Stimulated activated CD8-positive, alpha-beta memory T cell treated with anti-CD3 and anti-CD28 coated beads, Interleukin-12 subunit alpha, Interleukin-12 subunit beta, amount 100 ng/mL, for 24 hours (primary cell): Measurements from ENCODE around the gene VASH1.

Experiments used
- DNase-seq: peaks from one replicate; pipeline ENCODE4 v3.0.0-alpha.2; 2020; ENCODE audit errors: extremely low read depth

The VASH1 gene

DNA sequence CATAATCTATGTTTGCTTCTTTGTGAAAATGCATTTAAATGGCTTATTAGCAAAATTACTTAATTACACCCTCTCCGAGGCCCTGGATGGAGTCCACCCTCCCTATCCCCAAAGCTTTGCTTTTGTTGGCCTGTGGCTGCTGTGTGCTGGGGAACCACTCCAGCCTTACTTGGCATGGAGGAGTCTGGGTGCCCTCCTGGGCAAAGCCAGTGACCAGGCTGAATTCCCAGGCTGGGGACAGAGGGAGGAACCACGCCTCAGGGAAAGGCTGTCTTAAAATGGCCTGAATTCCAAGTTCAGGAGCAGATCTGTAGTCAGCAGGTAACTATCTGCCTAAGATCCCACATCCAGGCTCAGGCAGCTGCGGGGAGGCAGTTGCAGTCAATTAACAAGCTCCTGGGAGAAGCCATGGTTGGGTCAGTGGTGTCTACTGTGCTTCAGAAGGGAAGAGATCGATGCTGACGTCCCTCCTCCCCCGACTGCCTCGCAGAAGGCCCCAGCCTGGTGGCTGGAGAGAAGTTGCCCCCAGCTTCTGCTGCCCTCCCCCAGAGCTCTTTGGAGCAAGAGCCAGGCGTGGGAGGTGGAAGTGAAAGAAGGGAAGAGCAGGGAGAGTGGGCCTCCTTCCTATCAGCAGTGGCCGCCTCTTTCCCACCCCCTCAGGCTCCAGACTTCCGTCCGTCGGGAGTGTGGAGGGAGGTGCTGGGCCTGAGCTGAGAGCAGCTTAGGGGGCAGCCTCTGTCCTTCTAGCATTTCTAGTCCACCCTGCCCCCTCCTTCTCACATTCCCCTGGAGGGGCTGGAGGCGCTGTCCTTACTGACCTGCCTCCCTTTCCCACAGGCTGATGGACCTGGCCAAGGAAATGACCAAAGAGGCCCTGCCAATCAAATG is 11.3 kb downstream of the VASH1 start:
- no peak for DNase-seq

GRCh38 chr14:76773188-76773885 is 12.1 kb downstream of the VASH1 start:
- no peak for DNase-seq

DNA sequence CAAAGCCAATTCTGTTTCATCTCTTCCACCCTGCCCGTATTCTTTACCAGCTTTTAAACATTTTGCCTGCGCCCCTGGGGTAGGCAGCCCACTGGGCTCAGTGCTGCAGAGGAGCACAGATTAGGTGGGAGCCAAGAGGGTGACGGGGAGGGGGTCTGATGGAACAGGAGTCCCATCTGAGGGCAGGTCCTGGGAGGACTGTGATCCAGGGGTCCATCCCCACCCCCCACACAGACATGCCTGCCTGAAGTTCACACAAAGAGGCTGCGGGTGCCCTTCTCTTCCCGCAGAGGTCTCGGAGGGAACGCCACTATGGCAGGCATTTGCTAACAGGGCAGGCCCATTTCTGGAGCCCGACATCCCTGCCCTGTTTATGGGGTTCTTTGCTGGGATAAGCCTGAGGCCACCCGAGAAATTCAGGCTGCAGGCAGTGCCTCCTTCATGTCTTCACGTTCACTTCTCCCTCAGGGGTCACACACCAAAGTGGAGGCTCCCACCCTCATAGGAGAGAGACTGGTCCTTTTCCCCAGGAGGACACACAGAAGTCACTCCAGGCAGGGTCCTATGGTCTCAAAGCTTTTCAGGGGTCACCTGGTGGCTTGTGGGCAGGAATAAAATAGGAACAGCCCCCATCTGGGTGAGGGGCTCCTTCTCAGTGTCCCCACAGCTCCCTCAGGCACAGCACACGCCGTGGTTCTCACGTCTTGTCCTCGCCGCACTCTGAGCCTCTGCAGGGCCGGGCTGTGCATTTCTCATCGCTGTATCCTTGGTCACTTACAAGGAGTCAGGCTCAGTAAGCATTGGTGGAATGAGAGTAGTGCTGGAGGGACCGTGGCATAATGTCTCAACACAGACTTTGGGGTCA is 12.9 kb downstream of the VASH1 start:
- no peak for DNase-seq

- DNase-seq, result no peak
These were observed 13.8 kb downstream of the VASH1 start for GRCh38 chr14:76774821-76775694.

DNA sequence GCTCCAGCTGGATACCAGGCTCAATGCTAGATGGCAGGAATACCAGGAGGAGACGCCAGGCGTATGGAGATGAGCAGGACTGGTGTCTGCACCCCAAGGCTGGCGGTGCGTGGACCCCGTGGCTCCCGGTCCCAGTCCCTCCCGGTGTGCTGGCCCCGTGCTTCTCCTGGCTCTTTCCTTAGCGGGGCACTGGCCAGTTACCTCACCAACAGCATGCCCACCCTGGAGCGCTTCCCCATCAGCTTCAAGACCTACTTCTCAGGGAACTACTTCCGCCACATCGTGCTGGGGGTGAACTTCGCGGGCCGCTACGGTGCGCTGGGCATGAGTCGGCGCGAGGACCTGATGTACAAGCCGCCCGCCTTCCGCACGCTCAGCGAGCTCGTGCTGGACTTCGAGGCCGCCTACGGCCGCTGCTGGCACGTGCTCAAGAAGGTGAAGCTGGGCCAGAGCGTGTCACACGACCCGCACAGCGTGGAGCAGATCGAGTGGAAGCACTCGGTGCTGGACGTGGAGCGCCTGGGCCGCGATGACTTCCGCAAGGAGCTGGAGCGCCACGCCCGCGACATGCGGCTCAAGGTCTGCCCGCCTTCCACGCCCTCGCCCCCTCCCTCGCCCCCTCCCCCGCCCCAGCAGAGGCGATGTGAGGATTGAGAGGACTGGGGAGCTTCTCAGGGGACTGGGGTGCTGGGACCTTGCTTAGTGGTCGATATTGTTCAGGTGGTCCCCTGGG is 14.6 kb downstream of the VASH1 start:
- DNase-seq, result no peak

GRCh38 chr14:76776428-76777251 is 15.4 kb downstream of the VASH1 start:
- DNase-seq, result no peak

- no peak for DNase-seq
These were observed 16.5 kb downstream of the VASH1 start for GRCh38 chr14:76777721-76778120.

DNA sequence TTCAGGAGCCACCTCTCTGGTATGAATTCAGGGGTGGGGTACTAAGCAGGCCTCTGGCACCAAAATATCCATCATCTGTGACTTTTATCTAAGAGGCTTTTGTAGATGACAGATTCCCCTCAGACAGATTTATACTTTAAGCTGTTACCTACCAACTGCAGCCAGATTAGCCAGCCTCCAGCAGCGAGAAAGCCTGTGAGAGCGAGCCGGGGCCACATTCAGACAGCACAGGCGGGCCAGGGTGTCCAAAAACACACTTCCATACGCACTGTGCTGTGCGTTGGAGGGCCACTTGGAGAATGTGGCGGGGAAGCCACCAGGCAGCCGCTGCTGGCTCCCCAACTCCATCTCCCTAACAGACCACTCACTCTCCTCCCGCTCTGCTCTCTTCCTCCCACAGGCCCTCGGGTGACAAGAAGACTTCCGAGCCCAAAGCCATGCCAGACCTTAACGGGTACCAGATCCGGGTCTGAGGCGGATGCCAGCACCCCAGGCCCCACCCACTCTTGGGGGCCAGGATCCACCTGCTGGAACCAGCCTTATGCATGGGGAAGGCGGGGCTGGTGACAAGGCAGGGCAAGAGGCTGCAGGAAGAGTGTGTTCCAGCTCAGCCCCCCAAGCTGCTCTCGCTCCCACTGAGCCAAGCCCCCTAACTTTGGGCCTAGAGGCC is 17.4 kb downstream of the VASH1 start:
- DNase-seq, result no peak

- no peak for DNase-seq
These were observed 18.2 kb downstream of the VASH1 start for GRCh38 chr14:76779221-76780057.

- no peak for DNase-seq
These were observed 18.7 kb downstream of the VASH1 start for GRCh38 chr14:76780058-76780345.

DNA sequence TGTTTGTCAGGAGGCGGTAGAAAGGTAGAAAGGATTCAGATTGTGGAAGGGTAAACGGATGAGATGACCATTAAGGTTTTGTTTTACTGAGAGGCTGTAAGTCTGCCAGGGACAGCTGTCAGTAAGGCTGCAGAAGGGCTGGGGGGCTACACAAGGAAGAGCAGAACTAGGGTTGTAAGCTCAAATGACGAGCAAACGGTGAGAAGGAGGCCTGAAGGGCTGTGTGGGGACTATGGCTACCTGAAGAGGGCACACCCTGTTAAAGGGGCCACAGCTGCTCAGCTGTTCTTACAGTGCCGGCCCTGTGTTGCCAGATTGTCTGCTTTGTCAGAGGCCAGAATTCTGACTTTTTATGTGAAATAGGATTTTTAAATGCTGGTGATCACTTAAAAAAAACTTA is 19.1 kb downstream of the VASH1 start:
- DNase-seq, result no peak

GRCh38 chr14:76780875-76781647 is 19.8 kb downstream of the VASH1 start:
- no peak for DNase-seq

- DNase-seq, result no peak
These were observed 20.4 kb downstream of the VASH1 start for GRCh38 chr14:76781648-76782051.

GRCh38 chr14:76782115-76782884 is 21.0 kb downstream of the VASH1 start:
- no peak for DNase-seq

DNA sequence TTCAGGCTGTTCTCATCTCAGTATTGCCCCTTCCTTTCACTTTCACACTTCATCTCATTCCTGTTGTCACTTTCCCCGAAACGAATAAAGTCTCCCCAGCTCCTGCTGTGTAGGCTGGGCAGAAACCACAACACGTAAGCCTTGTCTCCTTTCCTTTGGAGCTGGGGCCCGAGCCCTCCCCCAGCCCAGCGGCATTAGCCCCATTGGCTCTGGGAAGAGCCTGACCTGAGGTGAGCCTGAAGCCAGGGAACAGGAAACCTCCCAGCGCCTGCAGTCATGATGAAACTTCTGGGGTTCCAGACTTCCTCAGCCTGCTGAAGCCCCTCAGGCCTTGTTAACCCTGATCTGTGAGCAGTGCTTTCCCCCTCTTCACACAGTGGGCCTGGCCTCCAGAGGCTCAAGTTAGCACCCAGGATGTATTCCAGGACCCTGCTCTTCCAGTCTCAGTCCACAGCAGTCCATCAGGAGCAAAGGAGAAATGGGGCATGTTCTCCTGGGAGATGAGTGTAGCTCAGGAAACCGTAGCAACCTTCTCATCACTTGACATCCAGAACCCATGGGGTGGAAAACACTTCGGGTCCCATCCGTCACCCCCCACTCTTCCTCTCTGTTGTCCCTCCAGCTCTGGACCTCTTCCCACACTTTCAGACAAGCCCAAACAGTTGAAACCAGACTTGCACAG is 21.8 kb downstream of the VASH1 start:
- DNase-seq, result no peak

DNA sequence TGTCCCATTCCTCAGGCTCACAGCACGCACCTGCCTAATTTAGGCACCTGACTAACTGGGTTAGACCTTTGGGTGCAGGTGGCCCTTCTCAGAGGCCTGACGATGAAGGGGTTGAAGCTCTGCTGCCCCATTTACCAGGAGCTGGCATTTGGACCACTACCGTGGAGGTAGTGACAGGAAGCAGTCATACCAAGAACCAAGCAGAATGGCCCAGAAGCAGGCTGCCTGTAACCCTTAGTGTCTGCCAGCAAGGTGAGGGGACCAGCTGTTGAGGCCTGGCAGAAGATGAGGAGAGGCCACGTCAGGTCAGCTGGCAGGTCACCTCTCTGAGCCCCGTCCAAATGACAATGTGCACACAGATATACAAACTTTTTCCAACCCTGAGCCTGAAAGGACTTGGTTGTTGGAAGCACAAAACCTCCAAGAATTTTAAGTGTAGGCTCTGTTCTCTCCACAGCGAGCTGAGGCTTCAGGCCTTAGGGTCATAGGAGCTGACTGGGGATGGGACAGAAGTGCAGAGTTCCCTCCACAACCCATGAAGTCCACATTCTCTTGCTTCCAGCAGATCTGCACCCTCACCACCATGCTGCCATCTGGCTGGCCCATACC is 23.1 kb downstream of the VASH1 start:
- no peak for DNase-seq
